Measurements from ENCODE around the gene ZHX3.

DNA sequence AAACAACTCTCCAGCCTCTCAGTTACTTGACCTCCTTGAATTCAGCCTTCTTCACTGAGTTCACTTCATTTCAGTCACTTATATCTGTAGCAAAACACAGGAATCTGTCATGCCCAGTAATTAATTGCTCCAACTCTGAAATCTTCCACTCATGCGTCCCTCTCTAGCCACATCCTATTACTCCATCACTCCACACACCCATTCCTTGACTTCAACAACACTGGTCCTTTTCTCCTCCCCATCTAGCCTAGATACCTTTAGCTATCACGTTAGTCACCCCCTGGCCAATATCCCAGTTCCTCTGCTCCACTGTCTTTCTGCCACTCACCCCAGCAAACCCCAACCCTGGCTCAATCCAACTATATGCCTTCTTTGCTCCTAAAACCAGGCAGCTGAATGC, 7.7 kb downstream of the ZHX3 start:
- TF ChIP-seq, protein P1, sequence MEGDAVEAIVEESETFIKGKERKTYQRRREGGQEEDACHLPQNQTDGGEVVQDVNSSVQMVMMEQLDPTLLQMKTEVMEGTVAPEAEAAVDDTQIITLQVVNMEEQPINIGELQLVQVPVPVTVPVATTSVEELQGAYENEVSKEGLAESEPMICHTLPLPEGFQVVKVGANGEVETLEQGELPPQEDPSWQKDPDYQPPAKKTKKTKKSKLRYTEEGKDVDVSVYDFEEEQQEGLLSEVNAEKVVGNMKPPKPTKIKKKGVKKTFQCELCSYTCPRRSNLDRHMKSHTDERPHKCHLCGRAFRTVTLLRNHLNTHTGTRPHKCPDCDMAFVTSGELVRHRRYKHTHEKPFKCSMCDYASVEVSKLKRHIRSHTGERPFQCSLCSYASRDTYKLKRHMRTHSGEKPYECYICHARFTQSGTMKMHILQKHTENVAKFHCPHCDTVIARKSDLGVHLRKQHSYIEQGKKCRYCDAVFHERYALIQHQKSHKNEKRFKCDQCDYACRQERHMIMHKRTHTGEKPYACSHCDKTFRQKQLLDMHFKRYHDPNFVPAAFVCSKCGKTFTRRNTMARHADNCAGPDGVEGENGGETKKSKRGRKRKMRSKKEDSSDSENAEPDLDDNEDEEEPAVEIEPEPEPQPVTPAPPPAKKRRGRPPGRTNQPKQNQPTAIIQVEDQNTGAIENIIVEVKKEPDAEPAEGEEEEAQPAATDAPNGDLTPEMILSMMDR (IDR thresholded peaks at IDR 0.05), result no peak
- no peak for TF ChIP-seq EZH2 (IDR thresholded peaks at IDR 0.05; ENCODE audit: borderline replicate concordance, insufficient read depth, low read depth, low read length, poor library complexity, severe bottlenecking)

Data from B cell (primary cell).